OCI-LY7 (cell line): Measurements from ENCODE around the gene ATP9B.

Source experiments
- EZH2phosphoT487 ChIP-seq: fragments of 200-600 bp; sonication (generic); IDR thresholded peaks from 2 replicates; pipeline ENCODE4 v1.6.1; 2018; ENCODE audit warnings: low read depth, borderline replicate concordance, mild to moderate bottlenecking, mixed run types, antibody characterized with exemption, low read length, moderate library complexity, mixed read lengths
- TF ChIP-seq, protein P1 (sequence below): fragments of 200-600 bp; sonication (generic); conservative IDR thresholded peaks from 2 replicates; pipeline ENCODE4 v1.5.1; 2014; ENCODE audit warnings: mild to moderate bottlenecking, antibody characterized with exemption, low read length, moderate library complexity, mixed read lengths

DNA sequence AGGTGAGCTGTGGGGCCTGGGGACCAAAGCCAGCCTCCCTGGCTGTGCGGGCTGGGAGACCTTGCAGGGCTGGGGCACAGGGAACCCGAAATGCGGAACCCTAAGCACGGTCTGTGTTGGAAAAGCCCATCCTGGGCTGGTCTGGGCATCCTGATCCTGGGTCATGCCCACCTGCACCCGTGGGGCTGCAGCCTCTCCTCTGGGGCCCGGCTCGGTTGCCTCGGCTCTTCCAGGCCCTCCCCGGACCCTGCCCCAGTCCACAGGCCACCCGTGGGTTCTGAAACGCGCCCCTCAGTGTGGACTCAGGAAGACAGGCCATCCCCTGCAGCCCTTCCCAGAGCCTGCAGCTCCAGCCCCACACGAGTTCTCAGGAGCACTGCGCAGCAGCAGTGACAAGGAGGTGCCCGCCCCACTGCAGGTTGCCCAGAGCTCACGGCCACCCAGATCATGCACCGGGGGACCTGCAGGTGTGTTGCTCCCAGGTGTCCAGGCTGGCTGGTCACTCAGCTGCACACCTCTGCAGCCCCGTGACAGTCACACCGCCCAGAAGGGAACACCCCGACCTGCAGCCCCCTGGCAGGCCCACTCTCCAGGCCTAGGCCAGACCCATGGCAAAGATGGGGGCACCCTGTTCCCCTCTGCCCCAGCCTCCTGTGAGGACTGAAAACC lies 314.3 kb downstream of the ATP9B start:
- TF ChIP-seq, protein P1, sequence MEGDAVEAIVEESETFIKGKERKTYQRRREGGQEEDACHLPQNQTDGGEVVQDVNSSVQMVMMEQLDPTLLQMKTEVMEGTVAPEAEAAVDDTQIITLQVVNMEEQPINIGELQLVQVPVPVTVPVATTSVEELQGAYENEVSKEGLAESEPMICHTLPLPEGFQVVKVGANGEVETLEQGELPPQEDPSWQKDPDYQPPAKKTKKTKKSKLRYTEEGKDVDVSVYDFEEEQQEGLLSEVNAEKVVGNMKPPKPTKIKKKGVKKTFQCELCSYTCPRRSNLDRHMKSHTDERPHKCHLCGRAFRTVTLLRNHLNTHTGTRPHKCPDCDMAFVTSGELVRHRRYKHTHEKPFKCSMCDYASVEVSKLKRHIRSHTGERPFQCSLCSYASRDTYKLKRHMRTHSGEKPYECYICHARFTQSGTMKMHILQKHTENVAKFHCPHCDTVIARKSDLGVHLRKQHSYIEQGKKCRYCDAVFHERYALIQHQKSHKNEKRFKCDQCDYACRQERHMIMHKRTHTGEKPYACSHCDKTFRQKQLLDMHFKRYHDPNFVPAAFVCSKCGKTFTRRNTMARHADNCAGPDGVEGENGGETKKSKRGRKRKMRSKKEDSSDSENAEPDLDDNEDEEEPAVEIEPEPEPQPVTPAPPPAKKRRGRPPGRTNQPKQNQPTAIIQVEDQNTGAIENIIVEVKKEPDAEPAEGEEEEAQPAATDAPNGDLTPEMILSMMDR: no peak
- no peak for TF ChIP-seq EZH2phosphoT487
